Mammary microvascular endothelial cell (primary cell): ENCODE data around the gene TEDDM1. TPM values are rescaled to one million over a fixed set of nuclear protein-coding genes. Genes with fewer than 3 reads are reported as not detected.

ENCODE experiments used
- total RNA-seq: library from RNA; depleted of rRNA; stranded (reverse); fragments of >200 nt; gene quantifications from 2 replicates; pipeline ENCODE4 v1.2.3, GENCODE V29; 2015

TEDDM1 gene
- total RNA-seq, result not detected in 2 replicates

GRCh38 chr1:182400567-182400966 is at the start of gene TEDDM1:
TEDDM1 (minus strand) TSS chr1:182400667; CDS start chr1:182400485, 182 bp downstream.

GRCh38 chr1:182450087-182450486 is 49.6 kb upstream of the TEDDM1 start, which contains the start of gene RGSL1:
RGSL1 (plus strand) TSS chr1:182450146; CDS start chr1:182450166, 20 bp downstream.

GRCh38 chr1:182391362-182392049 is 9.0 kb downstream of the TEDDM1 start, which contains the start of gene GLUL:
GLUL (minus strand) TSS chr1:182391790; CDS start chr1:182388737, 3,053 bp downstream.

Other genes with a start within 250 kb of the TEDDM1 start
- gene GLUL, start 8.9 kb downstream of the TEDDM1 start, total RNA-seq, result 159 and 167 TPM in 2 replicates
- not detected in 2 replicates for gene RGSL1, start 49.5 kb upstream of the TEDDM1 start, total RNA-seq
- gene RNASEL, start 188.6 kb upstream of the TEDDM1 start, total RNA-seq, result 1.1 and 1.8 TPM in 2 replicates
- gene RGS16, start 203.7 kb upstream of the TEDDM1 start, total RNA-seq, result 0.07 TPM in 1 of 2 replicates, not detected in the other